Peyer's patch (tissue), 4 donors: ENCODE results near the gene FAM120B.

Experiments
- CTCF ChIP-seq, 6 experiments: fragments of 450-650 bp in 4 of 6; fragments of 200-600 bp in 2 of 6; sonication (generic) in 1 of 6; IDR thresholded peaks; one replicate each; pipeline ENCODE4 v1.5.1; 2017 to 2019; ENCODE audit warnings: antibody characterized with exemption in 6 of 6, mild to moderate bottlenecking in 3 of 6, moderate library complexity in 1 of 6
- POLR2A ChIP-seq, 2 donors: fragments of 450-650 bp; IDR thresholded peaks; one replicate each; pipeline ENCODE4 v1.5.1; 2017; ENCODE audit warnings: antibody characterized with exemption in 2 of 2, mild to moderate bottlenecking in 2 of 2, moderate library complexity in 2 of 2

GRCh38 chr6:170361335-170361734 lies 54.8 kb downstream of the FAM120B start:
- no peak for TF ChIP-seq CTCF (IDR thresholded peaks at IDR 0.05)
- no peak for TF ChIP-seq POLR2A (IDR thresholded peaks at IDR 0.05)
